Mucosa of stomach (tissue), 1 donor: Measurements from ENCODE around the gene INCENP.

Experiments
- H3K27me3 ChIP-seq: one replicate; pipeline ENCODE4 v1.7.0; 2013; ENCODE audit warnings: mild to moderate bottlenecking, low read length; ENCODE audit not compliant: control insufficient read depth, insufficient read depth
- H3K36me3 ChIP-seq: one replicate; pipeline ENCODE4 v1.7.0; 2013; ENCODE audit warnings: low read length; ENCODE audit not compliant: control insufficient read depth, insufficient read depth
- H3K4me1 ChIP-seq: one replicate; pipeline ENCODE4 v1.7.0; 2013; ENCODE audit warnings: mild to moderate bottlenecking, low read length; ENCODE audit not compliant: control insufficient read depth, insufficient read depth
- H3K4me3 ChIP-seq: one replicate; pipeline ENCODE4 v1.7.0; 2013; ENCODE audit warnings: low read length
- H3K9ac ChIP-seq: one replicate; pipeline ENCODE4 v1.7.0; 2013; ENCODE audit warnings: mild to moderate bottlenecking, low read length, moderate library complexity
- H3K9me3 ChIP-seq: one replicate; pipeline ENCODE4 v1.7.0; 2013; ENCODE audit warnings: mild to moderate bottlenecking, low read length, moderate library complexity; ENCODE audit not compliant: control insufficient read depth
- donor health status: Pancreatic carcinoma.

Gene INCENP

DNA sequence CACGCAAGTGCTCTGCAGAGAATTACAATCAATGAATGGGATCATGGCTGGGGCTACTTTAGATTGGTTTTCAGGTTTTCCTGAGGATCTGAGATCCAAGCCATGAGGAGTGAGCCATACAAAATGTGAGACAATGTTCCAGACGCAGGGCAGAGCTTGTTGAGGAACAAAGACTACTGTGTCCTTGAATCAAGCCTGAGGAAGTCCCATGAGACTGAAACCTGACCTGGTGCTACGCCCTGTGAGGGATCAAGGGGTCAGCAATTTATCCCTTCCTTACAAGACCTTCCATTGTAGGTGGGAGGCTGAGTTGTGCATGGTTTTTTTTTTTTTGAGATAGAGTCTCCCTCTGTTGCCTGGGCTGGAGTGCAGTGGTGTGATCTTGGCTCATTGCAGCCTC, 2.1 kb downstream of the INCENP start:
- Histone ChIP-seq H3K9ac (no peak overlapping the region), H3K4me1 (peaks cover 14% of the 10 kb centered on the region), H3K4me3 (no peak overlapping the region), H3K9me3 (no peaks in the 10 kb centered on the region), H3K27me3 (no peaks in the 10 kb centered on the region), H3K36me3 (peaks cover 20% of the 10 kb centered on the region)

DNA sequence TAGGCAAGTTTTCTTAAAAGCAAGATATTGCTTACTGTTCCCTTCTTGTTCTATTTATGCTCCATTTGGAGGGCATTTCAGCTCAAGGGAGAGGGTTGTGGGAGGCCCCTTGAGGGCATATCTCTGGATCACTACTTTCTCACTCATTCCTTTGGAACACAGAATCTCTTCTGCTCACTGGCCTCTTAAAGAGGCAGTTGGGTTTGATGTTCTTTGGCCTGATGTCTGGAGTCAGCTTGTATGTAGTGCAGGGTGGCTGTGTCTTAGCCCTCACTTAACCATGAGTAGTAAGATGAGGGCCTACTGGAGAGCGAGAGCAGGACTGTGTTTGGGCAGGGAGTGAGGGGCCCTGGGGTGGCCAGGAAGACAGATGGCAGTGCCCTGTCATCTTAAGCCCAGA, 3.6 kb downstream of the INCENP start:
- no peaks in the 10 kb centered on the region for H3K9me3 ChIP-seq
- H3K4me3 ChIP-seq, result no peak overlapping the region
- H3K36me3 ChIP-seq, result peaks cover 20% of the 10 kb centered on the region
- H3K4me1 ChIP-seq, result peaks cover 14% of the 10 kb centered on the region
- H3K9ac ChIP-seq, result no peak overlapping the region
- H3K27me3 ChIP-seq, result no peaks in the 10 kb centered on the region

DNA sequence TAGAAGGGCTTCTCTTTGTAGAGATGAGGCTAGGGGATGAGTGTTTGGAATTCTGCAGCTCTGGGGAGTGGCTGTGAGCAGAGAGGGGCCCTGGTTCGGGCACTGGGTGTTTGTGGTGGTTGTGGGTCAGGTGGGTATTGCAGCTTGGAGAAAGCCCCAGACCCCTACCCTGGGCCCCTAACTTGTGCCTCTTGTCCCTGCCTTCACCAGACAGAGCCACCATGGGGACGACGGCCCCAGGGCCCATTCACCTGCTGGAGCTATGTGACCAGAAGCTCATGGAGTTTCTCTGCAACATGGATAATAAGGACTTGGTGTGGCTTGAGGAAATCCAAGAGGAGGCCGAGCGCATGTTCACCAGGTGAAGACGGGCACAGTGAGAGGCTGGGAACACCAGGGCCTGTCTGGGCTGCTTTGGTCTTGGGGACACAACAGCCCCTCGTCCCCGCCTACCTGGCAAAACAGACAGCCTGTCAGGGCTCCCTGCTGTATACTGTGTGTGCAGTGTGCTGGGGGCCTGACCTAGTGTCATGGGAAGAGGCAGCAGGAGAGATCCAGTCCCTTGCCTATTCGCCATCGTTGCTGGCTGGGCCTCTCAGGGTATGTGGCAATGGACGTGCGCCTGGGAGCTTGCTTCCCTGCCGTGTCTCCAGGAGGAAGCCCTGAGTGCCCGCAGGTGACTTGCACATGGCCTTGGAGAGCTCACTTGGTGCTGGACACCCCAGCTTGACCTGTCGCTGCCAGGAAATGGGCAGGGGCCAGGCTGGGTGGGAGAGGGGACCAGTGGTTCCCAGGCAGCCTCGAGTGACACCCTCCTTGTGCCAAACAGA, 4.3 kb downstream of the INCENP start:
- H3K9ac ChIP-seq, result no peak overlapping the region
- H3K4me3 ChIP-seq, result no peak overlapping the region
- H3K27me3 ChIP-seq, result no peaks in the 10 kb centered on the region
- peaks cover 20% of the 10 kb centered on the region for H3K36me3 ChIP-seq
- H3K9me3 ChIP-seq, result no peaks in the 10 kb centered on the region
- peaks cover 14% of the 10 kb centered on the region for H3K4me1 ChIP-seq

DNA sequence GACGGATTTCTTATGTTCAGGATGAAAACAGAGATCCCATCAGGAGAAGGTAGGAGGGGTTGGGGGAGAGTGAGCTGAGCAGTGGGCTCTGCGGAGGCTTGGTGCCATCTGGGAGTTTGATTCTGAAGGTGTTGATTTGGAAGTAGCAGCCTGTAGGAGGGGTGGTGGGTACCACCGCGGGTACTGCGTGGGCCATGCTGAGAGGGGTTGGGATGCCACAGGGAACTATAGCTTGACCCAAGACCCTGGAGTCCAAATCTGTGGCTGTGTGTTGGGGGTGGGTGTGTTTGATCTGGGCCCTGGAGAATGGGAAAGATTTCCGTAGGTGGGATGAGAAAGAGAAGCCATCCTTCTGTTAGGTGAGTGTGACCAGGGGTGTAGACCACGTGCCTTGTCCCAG, 5.0 kb downstream of the INCENP start:
- Histone ChIP-seq H3K9me3 (no peaks in the 10 kb centered on the region), H3K36me3 (peaks cover 20% of the 10 kb centered on the region), H3K4me1 (peaks cover 14% of the 10 kb centered on the region), H3K4me3 (no peak overlapping the region), H3K27me3 (no peaks in the 10 kb centered on the region), H3K9ac (no peak overlapping the region)

DNA sequence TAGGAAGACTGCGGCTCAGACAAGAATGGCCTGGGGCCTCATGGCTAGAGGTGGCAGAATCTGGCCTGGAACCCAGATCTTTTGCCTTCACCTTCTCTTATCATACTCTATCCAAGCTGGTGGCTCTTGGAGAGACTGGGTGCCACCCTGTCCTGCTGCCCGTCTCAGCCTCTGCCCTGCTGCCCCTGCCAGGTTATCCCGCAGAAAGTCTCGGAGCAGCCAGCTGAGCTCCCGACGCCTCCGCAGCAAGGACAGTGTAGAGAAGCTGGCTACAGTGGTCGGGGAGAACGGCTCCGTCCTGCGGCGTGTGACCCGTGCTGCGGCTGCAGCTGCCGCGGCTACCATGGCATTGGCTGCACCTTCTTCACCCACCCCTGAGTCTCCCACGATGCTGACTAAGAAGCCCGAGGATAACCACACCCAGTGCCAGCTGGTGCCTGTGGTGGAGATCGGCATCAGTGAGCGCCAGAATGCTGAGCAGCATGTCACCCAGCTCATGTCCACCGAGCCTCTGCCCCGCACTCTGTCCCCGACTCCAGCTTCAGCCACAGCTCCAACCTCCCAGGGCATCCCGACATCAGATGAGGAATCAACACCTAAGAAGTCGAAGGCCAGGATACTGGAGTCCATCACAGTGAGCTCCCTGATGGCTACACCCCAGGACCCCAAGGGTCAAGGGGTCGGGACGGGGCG, 5.9 kb downstream of the INCENP start:
- H3K27me3 ChIP-seq, result no peaks in the 10 kb centered on the region
- no peaks in the 10 kb centered on the region for H3K9me3 ChIP-seq
- H3K9ac ChIP-seq, result no peak overlapping the region
- H3K4me3 ChIP-seq, result no peak overlapping the region
- peaks cover 10% of the 10 kb centered on the region for H3K4me1 ChIP-seq
- peaks cover 20% of the 10 kb centered on the region for H3K36me3 ChIP-seq

DNA sequence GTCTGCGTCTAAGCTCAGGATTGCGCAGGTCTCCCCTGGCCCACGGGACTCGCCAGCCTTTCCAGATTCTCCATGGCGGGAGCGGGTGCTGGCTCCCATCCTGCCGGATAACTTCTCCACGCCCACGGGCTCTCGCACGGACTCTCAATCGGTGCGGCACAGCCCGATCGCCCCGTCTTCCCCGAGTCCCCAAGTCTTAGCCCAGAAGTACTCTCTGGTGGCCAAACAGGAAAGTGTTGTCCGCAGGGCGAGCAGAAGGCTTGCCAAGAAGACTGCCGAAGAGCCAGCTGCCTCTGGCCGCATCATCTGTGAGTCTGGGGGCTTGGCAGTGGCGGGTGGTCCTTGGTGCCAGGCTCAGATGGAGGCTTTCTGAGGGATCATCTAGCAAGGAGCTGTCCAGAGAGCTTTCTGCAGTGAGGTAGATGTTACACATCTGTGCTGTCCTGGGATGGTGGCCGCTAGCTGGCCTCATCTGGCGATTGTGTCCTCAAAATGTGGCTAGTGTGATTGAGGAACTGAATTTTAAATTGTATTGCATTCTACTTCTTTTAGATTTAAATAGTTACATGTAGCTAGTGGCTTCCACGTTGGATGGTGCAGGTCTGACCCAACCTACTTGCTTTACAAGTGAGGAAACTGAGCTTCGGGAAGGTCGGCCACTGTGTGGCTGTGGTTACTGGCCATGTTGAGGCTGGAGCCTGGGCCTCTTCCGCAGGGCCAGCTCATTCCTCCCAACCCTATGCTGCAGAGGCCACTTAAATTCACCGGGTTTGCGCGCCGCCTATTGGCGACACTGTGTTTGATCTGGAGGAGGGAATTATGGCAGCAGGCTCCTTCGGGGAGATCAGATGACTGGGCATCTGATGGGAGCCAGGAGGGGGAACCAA, 6.7 kb downstream of the INCENP start:
- Histone ChIP-seq H3K4me3 (no peak overlapping the region), H3K9me3 (no peaks in the 10 kb centered on the region), H3K36me3 (peaks cover 20% of the 10 kb centered on the region), H3K4me1 (peaks cover 3% of the 10 kb centered on the region), H3K9ac (no peak overlapping the region), H3K27me3 (no peaks in the 10 kb centered on the region)

DNA sequence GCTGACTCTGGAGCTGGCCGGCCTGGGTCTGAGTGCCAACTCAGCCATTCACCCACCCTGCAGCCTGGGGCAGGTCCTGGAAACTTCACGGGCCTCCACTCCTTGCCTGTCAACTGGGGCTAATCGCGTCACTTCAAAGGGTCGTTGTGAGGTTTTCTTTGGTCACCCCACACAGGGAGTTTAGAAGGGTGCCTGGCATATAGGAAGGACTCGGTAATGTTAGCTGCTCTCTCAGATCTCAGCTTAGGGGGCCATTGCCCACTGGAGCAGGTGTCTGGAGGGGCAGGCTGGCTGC, 7.3 kb downstream of the INCENP start:
- Histone ChIP-seq H3K9ac (no peak overlapping the region), H3K27me3 (no peaks in the 10 kb centered on the region), H3K9me3 (no peaks in the 10 kb centered on the region), H3K4me3 (no peak overlapping the region), H3K36me3 (peaks cover 20% of the 10 kb centered on the region), H3K4me1 (no peaks in the 10 kb centered on the region)

DNA sequence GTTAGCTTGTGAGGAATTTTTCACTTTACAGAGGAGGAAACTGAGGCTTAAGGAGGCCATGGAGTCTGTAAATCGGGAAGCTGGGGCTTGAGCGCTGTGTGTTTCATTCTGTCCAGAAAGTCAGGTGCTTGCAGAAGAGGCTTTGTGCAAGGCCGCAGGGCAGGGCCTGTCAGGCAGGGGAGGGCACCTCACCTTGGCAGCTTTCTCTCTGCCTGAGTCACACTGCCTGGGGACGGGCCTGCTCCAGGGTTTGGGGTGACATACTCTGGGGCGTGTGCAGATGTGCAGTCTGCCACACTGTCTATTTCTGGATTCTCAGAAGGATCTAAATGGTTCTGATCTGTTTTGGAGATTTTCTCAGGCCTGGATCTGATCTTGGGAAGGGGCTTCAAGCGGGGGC, 8.4 kb downstream of the INCENP start:
- H3K36me3 ChIP-seq, result peaks cover 20% of the 10 kb centered on the region
- no peaks in the 10 kb centered on the region for H3K4me1 ChIP-seq

DNA sequence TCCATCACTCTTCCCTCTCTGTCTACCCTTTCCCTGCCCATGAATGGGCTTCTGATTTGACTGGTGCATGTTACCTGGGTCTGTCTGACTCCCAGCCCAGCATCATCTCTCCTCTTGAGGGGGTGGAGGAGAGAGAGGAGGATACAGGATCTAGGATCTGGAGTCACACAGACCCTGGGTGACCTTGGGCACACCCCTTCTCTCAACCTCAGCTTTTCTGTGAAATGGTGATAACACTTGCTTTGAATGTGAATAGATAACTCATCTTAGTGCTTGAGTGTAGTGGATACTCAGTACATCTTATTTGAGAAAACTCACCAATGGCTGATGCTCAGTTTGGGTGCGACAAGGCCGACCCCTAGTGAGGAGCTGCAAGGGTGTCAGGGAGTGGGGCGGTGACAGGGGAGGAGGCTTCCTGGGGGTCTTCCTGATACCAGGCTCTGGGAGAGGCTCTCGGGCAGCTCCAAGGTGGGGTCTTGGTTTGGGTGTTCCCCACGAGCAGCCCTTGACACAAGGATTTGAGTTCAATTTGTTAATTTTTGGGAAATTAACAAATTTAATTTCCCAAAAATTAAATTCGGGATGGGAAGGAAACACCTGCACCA, 9.0 kb downstream of the INCENP start:
- Histone ChIP-seq H3K9me3 (no peaks in the 10 kb centered on the region), H3K4me3 (no peak overlapping the region), H3K27me3 (no peaks in the 10 kb centered on the region), H3K36me3 (peaks cover 20% of the 10 kb centered on the region), H3K9ac (no peak overlapping the region), H3K4me1 (no peaks in the 10 kb centered on the region)

More for the DNA sequence above, 8.4 kb downstream of the INCENP start:
- H3K9ac ChIP-seq, result no peak overlapping the region
- H3K27me3 ChIP-seq, result no peaks in the 10 kb centered on the region
- H3K9me3 ChIP-seq, result no peaks in the 10 kb centered on the region
- no peak overlapping the region for H3K4me3 ChIP-seq

DNA sequence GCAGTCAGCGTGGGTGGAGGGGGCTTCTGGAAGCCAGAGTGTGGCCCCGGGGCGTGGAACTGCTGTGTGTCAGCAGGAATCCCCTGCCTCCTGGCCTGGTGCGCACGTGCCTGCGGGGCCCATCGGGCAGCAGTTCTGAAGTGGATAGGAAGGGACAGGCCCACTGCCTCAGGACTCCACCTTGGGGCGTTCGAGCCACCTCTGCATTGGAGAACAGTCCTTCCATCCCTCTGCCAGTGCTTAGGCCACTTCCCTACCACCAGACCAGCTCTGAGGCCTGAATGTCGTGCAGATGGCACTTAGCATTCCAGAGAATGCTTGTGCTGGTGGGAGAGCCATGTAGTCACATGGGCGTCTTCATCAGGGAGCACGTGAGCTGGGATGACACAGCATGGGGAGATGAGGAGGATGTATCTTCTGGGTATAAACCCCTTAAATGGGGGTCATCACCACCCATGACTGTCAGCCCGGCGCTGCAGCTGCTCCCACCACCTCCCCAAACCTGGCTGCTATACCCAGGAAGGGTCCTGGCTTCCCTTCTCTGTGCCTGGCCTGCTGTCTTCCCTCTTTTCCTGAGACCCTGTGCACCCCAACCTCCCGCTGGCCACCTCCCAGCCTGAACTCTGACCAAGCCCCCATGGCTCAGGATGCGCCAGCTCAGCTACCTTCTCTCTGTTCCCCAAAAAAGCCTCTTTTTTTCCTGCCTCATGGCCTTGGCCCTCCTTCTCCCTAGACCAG, 9.7 kb downstream of the INCENP start:
- Histone ChIP-seq H3K9ac (no peak overlapping the region), H3K4me1 (no peaks in the 10 kb centered on the region), H3K9me3 (no peaks in the 10 kb centered on the region), H3K4me3 (no peak overlapping the region), H3K36me3 (peaks cover 20% of the 10 kb centered on the region), H3K27me3 (no peaks in the 10 kb centered on the region)

DNA sequence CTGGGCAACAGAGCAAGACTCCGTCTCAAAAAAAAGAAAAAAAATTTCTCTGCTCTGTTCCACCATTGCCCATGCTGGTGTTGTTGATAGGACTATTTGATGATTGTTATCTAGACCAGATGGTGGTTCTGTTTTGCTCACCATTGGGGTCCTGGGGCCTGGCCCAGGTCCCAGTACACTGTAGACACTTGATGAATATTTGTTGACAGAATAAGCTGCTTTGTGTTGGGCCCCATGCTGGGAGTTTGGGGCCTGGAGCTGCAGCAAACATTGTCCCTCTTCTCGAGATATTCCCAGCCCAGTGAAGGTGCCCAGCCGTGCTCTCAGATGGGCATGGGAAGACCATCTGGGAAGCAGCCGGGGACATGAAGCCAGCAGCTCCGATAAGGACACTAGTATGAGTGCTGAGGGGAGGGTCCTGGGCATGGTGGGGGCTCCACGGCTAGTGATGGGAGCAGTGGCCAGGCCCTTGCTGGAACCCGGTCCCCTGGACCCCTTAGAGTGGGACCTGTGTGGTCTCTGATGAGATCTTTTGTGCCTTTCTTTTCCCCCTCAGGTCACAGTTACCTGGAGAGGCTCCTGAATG, 13.6 kb downstream of the INCENP start:
- no peaks in the 10 kb centered on the region for H3K36me3 ChIP-seq
- no peak overlapping the region for H3K9ac ChIP-seq
- no peaks in the 10 kb centered on the region for H3K27me3 ChIP-seq
- no peak overlapping the region for H3K4me3 ChIP-seq
- H3K9me3 ChIP-seq, result no peaks in the 10 kb centered on the region
- H3K4me1 ChIP-seq, result no peaks in the 10 kb centered on the region
